NCI-H82 treated with DMSO at 0.1 percent for 48 hours (cell line): Measurements from ENCODE around the gene KIR2DL1.
"Not testable (repeated sequence)": the region's sequence is repeated elsewhere in the genome, so short reads cannot be mapped to it uniquely, and the experiment has no call there.

ENCODE experiments used
- DNase-seq: peaks from one replicate; lab custom pipeline; 2025; ENCODE audit not compliant: unreplicated experiment; lab: John Stamatoyannopoulos, UW

The KIR2DL1 gene

DNA sequence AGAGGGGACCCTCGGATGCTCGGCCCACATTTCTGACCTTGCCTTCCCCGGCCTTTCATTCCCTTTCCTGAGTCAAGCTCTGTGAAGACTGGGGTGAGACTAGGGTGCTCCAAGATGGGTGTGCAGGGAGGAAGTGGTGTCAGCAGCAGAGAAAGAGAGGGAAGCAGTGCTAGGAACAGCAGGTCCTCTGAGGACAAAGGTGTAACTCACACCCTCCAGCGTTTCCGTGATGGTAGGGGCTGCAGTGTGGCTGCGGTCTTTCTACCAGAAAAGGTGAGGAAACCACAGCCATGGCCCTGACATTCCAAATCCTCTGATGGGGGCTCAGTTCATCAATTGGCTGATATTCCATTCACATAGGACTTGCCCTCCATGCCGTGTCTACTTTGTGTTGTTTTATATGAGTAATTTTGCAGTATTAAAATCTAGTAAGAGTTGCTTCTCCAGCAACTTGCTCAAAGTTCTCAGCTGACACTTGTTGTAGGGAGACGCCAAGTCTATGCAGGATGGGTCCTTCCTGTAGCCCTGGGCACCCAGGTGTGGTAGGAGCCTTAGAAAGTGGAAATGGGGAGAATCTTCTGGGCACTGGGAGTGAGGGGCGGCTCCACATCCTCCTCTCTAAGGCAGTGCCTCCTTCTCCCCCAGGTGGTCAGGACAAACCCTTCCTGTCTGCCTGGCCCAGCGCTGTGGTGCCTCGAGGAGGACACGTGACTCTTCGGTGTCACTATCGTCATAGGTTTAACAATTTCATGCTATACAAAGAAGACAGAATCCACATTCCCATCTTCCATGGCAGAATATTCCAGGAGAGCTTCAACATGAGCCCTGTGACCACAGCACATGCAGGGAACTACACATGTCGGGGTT, 48.3 kb downstream of the KIR2DL1 start:
- DNase-seq = no peak

DNA sequence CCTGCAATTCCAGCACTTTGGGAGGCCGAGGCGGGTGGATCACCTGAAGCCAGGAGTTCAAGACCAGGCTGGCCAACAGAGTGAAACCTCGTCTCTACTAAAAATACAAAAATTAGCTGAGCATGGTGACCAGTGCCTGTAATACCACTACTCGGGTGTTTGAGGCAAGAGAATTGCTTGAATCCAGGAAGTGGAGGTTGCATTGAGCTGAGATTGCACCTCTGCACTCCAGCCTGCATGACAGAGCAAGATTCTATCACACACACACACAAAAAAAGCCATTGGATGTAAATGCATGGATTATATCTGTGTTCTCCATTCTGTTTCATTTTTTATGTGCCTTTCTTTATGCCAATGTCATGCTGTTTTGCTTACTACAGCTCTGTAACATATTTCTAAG, 54.8 kb downstream of the KIR2DL1 start:
- not testable (repeated sequence) for DNase-seq

DNA sequence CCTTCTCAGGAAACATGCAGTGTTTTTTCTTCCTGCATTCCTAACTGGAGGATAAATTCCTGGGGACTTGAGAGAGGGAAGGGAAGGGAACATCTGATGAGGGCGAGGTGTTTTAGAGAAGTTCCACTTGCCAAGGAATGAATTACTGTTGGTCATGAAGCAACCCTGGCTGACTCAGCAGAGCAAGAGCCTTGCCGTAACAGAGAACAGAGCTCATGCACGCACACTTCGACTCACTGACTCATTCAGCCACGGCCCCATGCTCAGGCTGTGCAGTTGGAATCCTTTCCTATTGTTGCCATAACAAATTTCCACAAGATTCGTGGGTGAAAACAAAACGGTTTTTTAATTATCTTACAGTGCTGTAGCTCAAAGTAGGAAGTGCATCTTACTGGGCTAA, 55.7 kb downstream of the KIR2DL1 start:
- DNase-seq = not testable (repeated sequence)

DNA sequence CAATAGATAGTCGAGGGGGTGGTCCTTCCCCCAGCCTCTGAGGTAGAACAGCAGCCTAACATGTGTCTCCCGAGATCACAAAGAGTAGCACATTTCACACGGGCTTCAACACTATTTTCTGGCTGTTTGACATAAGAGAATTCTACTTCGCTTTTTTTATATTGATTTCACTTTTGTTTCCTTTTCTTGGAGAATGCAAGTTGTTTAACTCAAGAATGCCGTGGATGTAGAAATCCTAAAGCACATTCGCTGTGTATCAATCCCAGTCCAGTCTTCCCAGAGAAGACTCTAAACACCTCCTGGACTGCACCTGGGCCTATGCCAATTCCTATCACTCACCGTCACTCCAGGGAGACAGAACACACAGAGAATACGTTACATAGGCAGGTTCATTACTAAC, 58.5 kb downstream of the KIR2DL1 start:
- DNase-seq = not testable (repeated sequence)

DNA sequence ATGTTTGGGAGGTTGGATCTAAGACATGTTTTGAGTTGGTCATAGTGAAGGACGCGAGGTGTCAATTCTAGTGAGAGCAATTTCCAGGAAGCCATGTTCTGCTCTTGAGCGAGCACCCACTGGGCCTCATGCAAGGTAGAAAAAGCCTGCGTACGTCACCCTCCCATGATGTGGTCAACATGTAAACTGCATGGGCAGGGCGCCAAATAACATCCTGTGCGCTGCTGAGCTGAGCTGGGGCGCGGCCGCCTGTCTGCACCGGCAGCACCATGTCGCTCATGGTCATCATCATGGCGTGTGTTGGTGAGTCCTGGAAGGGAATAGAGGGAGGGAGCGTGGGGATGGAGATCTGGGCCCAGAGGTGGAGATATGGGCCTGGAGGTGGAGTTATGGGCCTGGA, 62.9 kb downstream of the KIR2DL1 start, which contains the start of gene KIR2DS4:
KIR2DS4 (plus strand) TSS at position 181 of the 400 bp plus-strand sequence.
- not testable (repeated sequence) for DNase-seq
